Measurements from ENCODE around the gene FLT1.

The FLT1 gene

DNA sequence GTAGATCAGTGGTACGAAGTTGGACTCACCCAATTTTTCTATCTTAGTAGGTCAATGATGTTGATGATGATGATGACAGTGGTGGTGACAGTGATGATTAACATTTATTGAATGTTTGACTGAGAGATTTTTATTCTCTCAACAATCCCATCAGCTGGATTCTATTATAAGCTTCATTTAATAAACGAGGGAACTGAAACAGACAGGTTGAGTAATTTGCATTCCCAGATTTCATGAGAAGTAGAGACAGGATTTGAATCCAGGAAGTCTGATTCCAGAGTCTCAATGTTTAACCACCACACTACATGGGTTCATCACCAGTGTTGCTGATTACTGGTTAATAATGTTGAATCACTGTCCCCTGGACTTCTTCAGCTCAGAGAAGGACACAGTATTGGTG lies 168.9 kb downstream of the FLT1 start:
- Histone ChIP-seq H3K9ac (ENCODE audit: insufficient read length, low read depth) (no peak overlapping the region), H3K36me3 (ENCODE audit: insufficient read depth, insufficient read length, low read length) (no peaks in the 10 kb centered on the region), H3K4me1 (ENCODE audit: insufficient read depth, insufficient read length) (no peaks in the 10 kb centered on the region), H3K27me3 (ENCODE audit: insufficient read depth, insufficient read length) (no peaks in the 10 kb centered on the region), H3K9me3 (ENCODE audit: insufficient read depth, low read length) (peaks cover 10% of the 10 kb centered on the region; the same call in 1 of the 2 replicates), H3K4me3 (ENCODE audit: insufficient read length, low read depth) (no peak overlapping the region)
- no peak for DNase-seq (ENCODE audit: low read depth, low spot score)
- no peak for TF ChIP-seq SUZ12 (IDR thresholded peaks at IDR 0.05; ENCODE audit: extremely low read depth, insufficient read depth, insufficient read length)
- TF ChIP-seq ZNF274 (IDR thresholded peaks at IDR 0.05; ENCODE audit: low read depth, low read length): no peak
- TF ChIP-seq YY1 (IDR thresholded peaks at IDR 0.05; ENCODE audit: insufficient read depth, insufficient read length): no peak

GRCh38 chr13:28325022-28325421 lies 169.9 kb downstream of the FLT1 start:
- Histone ChIP-seq H3K4me1 (ENCODE audit: insufficient read depth, insufficient read length) (no peaks in the 10 kb centered on the region), H3K9ac (ENCODE audit: insufficient read length, low read depth) (no peak overlapping the region), H3K4me3 (ENCODE audit: insufficient read length, low read depth) (no peak overlapping the region), H3K27me3 (ENCODE audit: insufficient read depth, insufficient read length) (no peaks in the 10 kb centered on the region), H3K9me3 (ENCODE audit: insufficient read depth, low read length) (peaks cover 10% of the 10 kb centered on the region; the same call in 1 of the 2 replicates), H3K36me3 (ENCODE audit: insufficient read depth, insufficient read length, low read length) (no peaks in the 10 kb centered on the region)
- no peak for DNase-seq (ENCODE audit: low read depth, low spot score)
- no peak for TF ChIP-seq ZNF274 (IDR thresholded peaks at IDR 0.05; ENCODE audit: low read depth, low read length)
- TF ChIP-seq YY1 (IDR thresholded peaks at IDR 0.05; ENCODE audit: insufficient read depth, insufficient read length): no peak
- no peak for TF ChIP-seq SUZ12 (IDR thresholded peaks at IDR 0.05; ENCODE audit: extremely low read depth, insufficient read depth, insufficient read length)

GRCh38 chr13:28324181-28324789 lies 170.6 kb downstream of the FLT1 start:
- Histone ChIP-seq H3K9ac (ENCODE audit: insufficient read length, low read depth) (no peak overlapping the region), H3K4me1 (ENCODE audit: insufficient read depth, insufficient read length) (no peaks in the 10 kb centered on the region), H3K9me3 (ENCODE audit: insufficient read depth, low read length) (peaks cover 10% of the 10 kb centered on the region; the same call in 1 of the 2 replicates), H3K27me3 (ENCODE audit: insufficient read depth, insufficient read length) (no peaks in the 10 kb centered on the region), H3K36me3 (ENCODE audit: insufficient read depth, insufficient read length, low read length) (no peaks in the 10 kb centered on the region), H3K4me3 (ENCODE audit: insufficient read length, low read depth) (no peak overlapping the region)
- TF ChIP-seq ZNF274 (IDR thresholded peaks at IDR 0.05; ENCODE audit: low read depth, low read length) (no peak), YY1 (IDR thresholded peaks at IDR 0.05; ENCODE audit: insufficient read depth, insufficient read length) (no peak), SUZ12 (IDR thresholded peaks at IDR 0.05; ENCODE audit: extremely low read depth, insufficient read depth, insufficient read length) (no peak)
- peak; percentile 51 for DNase-seq (ENCODE audit: low read depth, low spot score)

DNA sequence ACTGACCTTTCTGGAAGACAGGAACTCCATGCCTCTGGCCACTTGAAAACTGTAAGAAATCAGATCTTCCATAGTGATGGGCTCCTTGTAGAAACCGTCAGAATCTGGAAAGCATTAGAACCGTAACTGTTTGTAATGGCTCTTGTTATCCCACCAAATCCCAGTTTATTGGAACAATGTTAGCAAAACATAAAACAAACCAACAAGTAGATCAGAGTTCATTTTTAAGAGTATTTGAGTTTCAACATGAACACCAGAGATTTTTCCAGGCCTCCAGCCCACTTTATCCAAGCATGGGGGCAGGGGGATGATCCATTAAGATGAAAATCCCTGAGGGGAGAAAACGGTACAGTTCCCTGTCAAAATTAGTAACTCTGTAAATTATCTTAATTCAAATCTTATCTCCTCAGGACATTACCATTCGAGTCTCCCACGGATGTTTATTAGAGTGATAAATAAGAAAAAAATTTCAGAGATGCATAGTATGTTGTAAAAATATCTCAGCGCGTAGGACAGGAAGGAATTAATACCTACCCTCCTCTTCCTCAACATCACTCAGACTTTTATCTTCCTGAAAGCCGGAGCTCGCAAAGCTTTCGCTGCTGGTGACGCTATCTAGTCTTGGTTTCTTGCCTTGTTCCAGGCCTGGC lies 172.5 kb downstream of the FLT1 start:
- H3K4me3 ChIP-seq (ENCODE audit: insufficient read length, low read depth): no peak overlapping the region
- no peak for TF ChIP-seq YY1 (IDR thresholded peaks at IDR 0.05; ENCODE audit: insufficient read depth, insufficient read length)
- DNase-seq (ENCODE audit: low read depth, low spot score): no peak

DNA sequence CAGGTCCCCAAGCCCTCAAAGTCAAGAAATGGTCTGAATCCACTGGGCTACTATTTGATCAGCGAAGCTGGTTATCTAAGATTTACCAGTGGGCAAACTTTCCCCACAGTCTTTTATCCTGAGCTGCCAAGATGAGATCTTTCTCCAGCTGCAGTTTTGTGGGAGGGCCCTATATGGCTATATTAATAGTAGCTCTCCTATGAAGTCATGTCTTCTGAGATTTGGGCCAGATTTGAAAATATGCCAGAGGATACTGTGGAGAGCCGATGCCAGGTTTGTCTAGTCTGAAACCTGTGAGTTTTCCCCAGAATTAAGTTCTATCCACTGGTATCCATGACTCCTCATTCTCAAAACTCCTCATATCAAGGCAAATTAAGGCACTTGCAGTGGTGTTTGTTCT lies 173.2 kb downstream of the FLT1 start:
- Histone ChIP-seq H3K36me3 (ENCODE audit: insufficient read depth, insufficient read length, low read length) (no peaks in the 10 kb centered on the region), H3K4me3 (ENCODE audit: insufficient read length, low read depth) (no peak overlapping the region), H3K9ac (ENCODE audit: insufficient read length, low read depth) (no peak overlapping the region), H3K9me3 (ENCODE audit: insufficient read depth, low read length) (no peaks in the 10 kb centered on the region), H3K27me3 (ENCODE audit: insufficient read depth, insufficient read length) (no peaks in the 10 kb centered on the region), H3K4me1 (ENCODE audit: insufficient read depth, insufficient read length) (no peaks in the 10 kb centered on the region)
- DNase-seq (ENCODE audit: low read depth, low spot score): no peak
- no peak for TF ChIP-seq ZNF274 (IDR thresholded peaks at IDR 0.05; ENCODE audit: low read depth, low read length)
- TF ChIP-seq YY1 (IDR thresholded peaks at IDR 0.05; ENCODE audit: insufficient read depth, insufficient read length): no peak
- TF ChIP-seq SUZ12 (IDR thresholded peaks at IDR 0.05; ENCODE audit: extremely low read depth, insufficient read depth, insufficient read length): no peak

More for the DNA sequence above, 172.5 kb downstream of the FLT1 start:
- Histone ChIP-seq H3K4me1 (ENCODE audit: insufficient read depth, insufficient read length) (no peaks in the 10 kb centered on the region), H3K27me3 (ENCODE audit: insufficient read depth, insufficient read length) (no peaks in the 10 kb centered on the region), H3K9ac (ENCODE audit: insufficient read length, low read depth) (no peak overlapping the region), H3K36me3 (ENCODE audit: insufficient read depth, insufficient read length, low read length) (no peaks in the 10 kb centered on the region), H3K9me3 (ENCODE audit: insufficient read depth, low read length) (no peaks in the 10 kb centered on the region)

DNA sequence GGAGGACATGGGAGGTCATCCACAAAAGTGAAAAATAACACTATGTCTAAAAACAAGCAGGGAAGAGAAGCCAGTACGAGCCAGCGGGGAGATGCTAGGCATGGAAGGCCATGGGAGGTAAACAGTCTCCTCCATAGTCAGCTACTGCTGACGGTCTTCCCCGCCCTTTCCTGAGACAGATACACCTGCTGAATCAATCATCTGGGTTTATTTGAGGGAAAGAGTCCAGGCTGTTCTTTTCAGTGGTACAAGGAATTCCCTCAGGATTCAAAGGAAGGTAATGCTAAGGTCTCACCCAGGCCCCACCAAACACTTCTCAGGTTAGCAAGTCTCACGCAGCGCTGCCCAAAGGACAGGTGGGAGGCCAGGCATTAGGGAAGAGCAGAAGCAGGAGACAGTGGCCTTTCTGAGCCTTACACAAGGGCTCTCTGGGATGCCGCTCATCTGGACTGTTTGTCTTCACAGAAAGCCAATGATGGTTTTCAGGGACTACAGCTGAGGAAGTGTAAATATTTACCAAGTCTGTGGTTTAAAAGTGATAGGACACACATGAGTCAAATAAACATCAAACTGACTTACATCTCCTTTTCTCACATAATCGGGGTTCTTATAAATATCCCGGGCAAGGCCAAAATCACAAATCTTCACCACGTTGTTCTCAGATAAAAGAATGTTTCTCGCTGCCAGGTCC lies 173.9 kb downstream of the FLT1 start:
- no peak for DNase-seq (ENCODE audit: low read depth, low spot score)

DNA sequence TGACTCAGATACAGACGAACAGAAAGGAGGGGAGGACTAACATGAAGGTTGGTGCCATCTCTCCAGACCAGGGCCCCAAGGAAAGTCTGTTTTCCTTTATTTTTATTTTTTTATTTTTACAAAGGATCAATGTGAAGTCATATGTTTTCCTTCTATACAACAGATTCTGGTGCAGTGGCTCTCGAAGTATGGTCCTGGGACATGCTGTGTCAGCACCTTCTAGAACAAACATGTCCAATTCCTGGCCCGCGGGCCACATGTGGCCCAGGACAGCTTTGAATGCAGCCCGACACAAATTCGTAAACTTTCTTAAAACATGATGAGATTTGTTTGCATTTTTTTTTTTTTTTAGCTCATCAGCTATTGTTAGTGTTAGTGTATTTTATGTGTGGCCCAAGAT lies 174.7 kb downstream of the FLT1 start:
- H3K9ac ChIP-seq (ENCODE audit: insufficient read length, low read depth): no peak overlapping the region

More for the DNA sequence above, 173.9 kb downstream of the FLT1 start:
- no peaks in the 10 kb centered on the region for H3K36me3 ChIP-seq (ENCODE audit: insufficient read depth, insufficient read length, low read length)
- H3K9me3 ChIP-seq (ENCODE audit: insufficient read depth, low read length): no peaks in the 10 kb centered on the region
- TF ChIP-seq YY1 (IDR thresholded peaks at IDR 0.05; ENCODE audit: insufficient read depth, insufficient read length) (no peak), SUZ12 (IDR thresholded peaks at IDR 0.05; ENCODE audit: extremely low read depth, insufficient read depth, insufficient read length) (no peak), ZNF274 (IDR thresholded peaks at IDR 0.05; ENCODE audit: low read depth, low read length) (no peak)
- no peaks in the 10 kb centered on the region for H3K27me3 ChIP-seq (ENCODE audit: insufficient read depth, insufficient read length)
- no peak overlapping the region for H3K4me3 ChIP-seq (ENCODE audit: insufficient read length, low read depth)
- H3K4me1 ChIP-seq (ENCODE audit: insufficient read depth, insufficient read length): peaks cover 2% of the 10 kb centered on the region
- no peak overlapping the region for H3K9ac ChIP-seq (ENCODE audit: insufficient read length, low read depth)

More for the DNA sequence above, 174.7 kb downstream of the FLT1 start:
- H3K9me3 ChIP-seq (ENCODE audit: insufficient read depth, low read length): no peaks in the 10 kb centered on the region
- peaks cover 3% of the 10 kb centered on the region for H3K4me1 ChIP-seq (ENCODE audit: insufficient read depth, insufficient read length)
- H3K36me3 ChIP-seq (ENCODE audit: insufficient read depth, insufficient read length, low read length): no peaks in the 10 kb centered on the region
- no peaks in the 10 kb centered on the region for H3K27me3 ChIP-seq (ENCODE audit: insufficient read depth, insufficient read length)
- no peak for DNase-seq (ENCODE audit: low read depth, low spot score)
- TF ChIP-seq YY1 (IDR thresholded peaks at IDR 0.05; ENCODE audit: insufficient read depth, insufficient read length) (no peak), SUZ12 (IDR thresholded peaks at IDR 0.05; ENCODE audit: extremely low read depth, insufficient read depth, insufficient read length) (no peak), ZNF274 (IDR thresholded peaks at IDR 0.05; ENCODE audit: low read depth, low read length) (no peak)
- H3K4me3 ChIP-seq (ENCODE audit: insufficient read length, low read depth): no peak overlapping the region

Measured in NT2/D1 (cell line).